ENCODE measurements around the gene ACSF3. TPM values are rescaled to one million over a fixed set of nuclear protein-coding genes. Genes with fewer than 3 reads are reported as not detected.

Gene ACSF3
- total RNA-seq, 4 donors from 2014 or later: 26.1 to 55.1 (median 32.5) TPM

DNA sequence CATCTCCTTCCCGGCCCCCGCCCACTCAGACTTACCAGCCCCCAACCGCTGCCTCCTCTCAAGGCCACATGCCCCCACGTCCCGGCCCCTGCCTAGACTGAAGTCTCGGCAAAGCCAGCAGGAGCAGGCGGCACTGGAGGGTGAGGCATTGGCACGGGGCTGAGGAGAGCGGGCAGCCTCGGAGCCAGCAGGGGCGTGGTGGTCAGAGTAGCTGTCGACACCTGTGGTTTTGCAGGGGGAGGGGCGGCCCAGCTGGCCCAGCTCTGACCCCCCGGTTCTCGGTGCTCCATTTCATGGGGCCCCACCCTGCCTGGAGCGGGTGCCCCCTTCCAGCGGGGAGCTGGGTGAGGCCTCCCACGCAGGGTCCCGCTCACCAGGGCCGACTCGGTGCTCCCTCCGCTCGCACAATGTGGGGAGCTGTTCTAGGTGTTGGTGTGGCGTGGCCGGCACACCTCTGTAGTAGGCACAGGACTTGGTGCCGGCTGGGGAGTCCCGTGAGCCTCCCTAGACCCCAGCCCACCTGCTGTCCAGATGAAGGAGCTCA is 82.6 kb downstream of the ACSF3 start:
- TF ChIP-seq EP300 (IDR thresholded peaks at IDR 0.05): no peak
- TF ChIP-seq, protein P1, sequence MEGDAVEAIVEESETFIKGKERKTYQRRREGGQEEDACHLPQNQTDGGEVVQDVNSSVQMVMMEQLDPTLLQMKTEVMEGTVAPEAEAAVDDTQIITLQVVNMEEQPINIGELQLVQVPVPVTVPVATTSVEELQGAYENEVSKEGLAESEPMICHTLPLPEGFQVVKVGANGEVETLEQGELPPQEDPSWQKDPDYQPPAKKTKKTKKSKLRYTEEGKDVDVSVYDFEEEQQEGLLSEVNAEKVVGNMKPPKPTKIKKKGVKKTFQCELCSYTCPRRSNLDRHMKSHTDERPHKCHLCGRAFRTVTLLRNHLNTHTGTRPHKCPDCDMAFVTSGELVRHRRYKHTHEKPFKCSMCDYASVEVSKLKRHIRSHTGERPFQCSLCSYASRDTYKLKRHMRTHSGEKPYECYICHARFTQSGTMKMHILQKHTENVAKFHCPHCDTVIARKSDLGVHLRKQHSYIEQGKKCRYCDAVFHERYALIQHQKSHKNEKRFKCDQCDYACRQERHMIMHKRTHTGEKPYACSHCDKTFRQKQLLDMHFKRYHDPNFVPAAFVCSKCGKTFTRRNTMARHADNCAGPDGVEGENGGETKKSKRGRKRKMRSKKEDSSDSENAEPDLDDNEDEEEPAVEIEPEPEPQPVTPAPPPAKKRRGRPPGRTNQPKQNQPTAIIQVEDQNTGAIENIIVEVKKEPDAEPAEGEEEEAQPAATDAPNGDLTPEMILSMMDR (IDR thresholded peaks at IDR 0.05): no peak
- no peak for TF ChIP-seq POLR2AphosphoS5 (IDR thresholded peaks at IDR 0.05)
- Histone ChIP-seq H3K4me1 (peaks cover 12% of the 10 kb centered on the region), H3K9me3 (no peaks in the 10 kb centered on the region), H3K4me3 (no peak overlapping the region), H3K36me3 (no peaks in the 10 kb centered on the region), H3K27me3 (peaks cover 35% of the 10 kb centered on the region), H3K27ac (no peak overlapping the region)
- no peak for DNase-seq (ENCODE audit: low spot score in 2 of 2)
- WGBS: 81% methylated on average over 11 of the region's 27 CpGs

DNA sequence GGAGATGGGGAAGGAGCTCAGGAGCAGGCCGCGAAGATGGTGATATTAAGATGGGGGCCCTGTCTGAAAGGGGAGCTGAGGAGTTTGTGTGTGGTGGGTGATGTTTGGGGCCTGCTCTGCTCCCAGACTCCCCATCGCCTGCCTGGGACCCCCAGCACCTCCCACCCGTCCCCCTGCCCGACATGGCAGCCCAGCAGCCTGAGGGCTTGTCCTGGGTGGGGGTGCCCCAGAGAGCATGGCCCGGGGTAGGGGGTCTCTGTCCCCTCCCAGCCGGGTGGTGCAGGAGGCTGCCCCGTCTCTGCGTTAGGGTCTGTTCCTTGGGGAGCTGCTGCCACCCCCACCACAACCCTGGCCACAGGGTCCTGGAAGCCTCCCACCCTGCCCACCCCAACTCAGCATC is 83.1 kb downstream of the ACSF3 start:
- WGBS: 93% methylated on average over 8 of the region's 9 CpGs
- TF ChIP-seq EP300 (IDR thresholded peaks at IDR 0.05): no peak
- TF ChIP-seq POLR2A (IDR thresholded peaks at IDR 0.05): no peak
- TF ChIP-seq, protein P1 (IDR thresholded peaks at IDR 0.05): no peak
- TF ChIP-seq POLR2AphosphoS5 (IDR thresholded peaks at IDR 0.05): no peak
- H3K4me1 ChIP-seq: peaks cover 7% of the 10 kb centered on the region
- H3K4me3 ChIP-seq: no peak overlapping the region
- no peak for DNase-seq (ENCODE audit: low spot score in 2 of 2)
- no peaks in the 10 kb centered on the region for H3K36me3 ChIP-seq
- peaks cover 35% of the 10 kb centered on the region for H3K27me3 ChIP-seq
- H3K9me3 ChIP-seq: no peaks in the 10 kb centered on the region
- H3K27ac ChIP-seq: no peak overlapping the region

DNA sequence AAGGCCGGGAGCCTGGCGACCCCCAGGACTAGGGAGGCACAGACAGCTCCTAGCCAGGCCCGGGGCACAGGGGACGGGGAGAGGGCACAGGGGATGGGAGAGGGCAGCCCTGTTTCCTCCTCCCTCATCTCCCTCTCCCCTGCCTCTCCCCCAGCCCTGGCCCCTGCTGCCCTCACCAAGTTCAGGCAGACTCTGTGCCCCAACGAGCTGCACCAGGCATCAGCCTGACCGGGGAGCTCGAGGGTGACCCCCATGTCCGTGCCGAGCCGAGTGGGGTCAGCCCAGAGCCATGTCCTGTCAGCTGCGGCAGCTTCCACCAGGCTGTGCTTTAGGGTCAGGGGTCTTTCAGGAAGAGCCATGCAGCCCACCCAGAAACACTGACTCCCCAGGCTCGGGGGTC is 83.8 kb downstream of the ACSF3 start:
- Histone ChIP-seq H3K4me1 (peaks cover 4% of the 10 kb centered on the region), H3K36me3 (no peaks in the 10 kb centered on the region), H3K27ac (no peak overlapping the region), H3K27me3 (peaks cover 33% of the 10 kb centered on the region), H3K4me3 (no peak overlapping the region), H3K9me3 (no peaks in the 10 kb centered on the region)
- DNase-seq (ENCODE audit: low spot score in 2 of 2): no peak
- TF ChIP-seq EP300 (IDR thresholded peaks at IDR 0.05): no peak
- no peak for TF ChIP-seq POLR2A (IDR thresholded peaks at IDR 0.05)
- TF ChIP-seq POLR2AphosphoS5 (IDR thresholded peaks at IDR 0.05): no peak
- TF ChIP-seq, protein P1 (IDR thresholded peaks at IDR 0.05): no peak
- WGBS: 76% methylated on average over 4 of the region's 12 CpGs

DNA sequence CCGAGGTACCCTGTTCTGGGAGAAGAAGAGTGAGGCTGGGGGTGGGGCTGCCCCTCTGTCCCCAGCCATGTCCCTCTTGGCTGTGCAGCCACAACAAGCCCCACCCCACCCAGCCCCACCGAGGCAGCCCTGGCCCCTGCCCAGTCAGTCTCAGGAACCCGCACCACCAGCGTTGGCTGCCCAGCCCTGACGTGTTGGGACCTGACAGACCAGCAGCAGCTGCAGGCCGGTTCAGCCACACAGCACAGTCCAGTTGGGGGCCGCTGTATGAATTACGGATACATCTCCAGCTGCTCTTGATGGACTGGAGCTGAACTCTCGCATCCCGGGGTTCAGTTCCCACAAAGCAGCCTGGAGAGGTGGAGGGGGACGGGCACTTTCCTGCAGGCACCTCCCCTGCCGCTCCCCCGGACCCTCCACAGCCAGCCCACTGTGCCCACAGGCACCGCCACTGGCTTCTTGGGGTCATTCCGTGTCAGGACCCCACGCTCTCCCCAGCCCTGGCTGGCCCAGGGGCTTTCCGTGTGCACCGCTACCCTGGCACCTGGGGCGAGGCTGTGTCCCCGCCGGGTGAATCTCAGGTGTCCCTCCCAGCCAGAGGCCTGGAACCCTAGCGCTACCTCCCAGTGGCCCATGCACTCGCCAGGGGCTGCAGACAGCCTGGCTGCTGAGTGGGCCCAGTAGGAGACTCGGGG is 84.9 kb downstream of the ACSF3 start:
- DNase-seq (ENCODE audit: low spot score in 2 of 2): no peak
- Histone ChIP-seq H3K27ac (no peak overlapping the region), H3K27me3 (peaks cover 36% of the 10 kb centered on the region), H3K36me3 (no peaks in the 10 kb centered on the region), H3K4me1 (peaks cover 4% of the 10 kb centered on the region), H3K9me3 (no peaks in the 10 kb centered on the region), H3K4me3 (no peak overlapping the region)
- TF ChIP-seq EP300 (IDR thresholded peaks at IDR 0.05) (no peak), POLR2AphosphoS5 (IDR thresholded peaks at IDR 0.05) (no peak), POLR2A (IDR thresholded peaks at IDR 0.05) (no peak)
- TF ChIP-seq, protein P1 (IDR thresholded peaks at IDR 0.05): no peak
- WGBS: 92% methylated on average over 6 of the region's 24 CpGs

DNA sequence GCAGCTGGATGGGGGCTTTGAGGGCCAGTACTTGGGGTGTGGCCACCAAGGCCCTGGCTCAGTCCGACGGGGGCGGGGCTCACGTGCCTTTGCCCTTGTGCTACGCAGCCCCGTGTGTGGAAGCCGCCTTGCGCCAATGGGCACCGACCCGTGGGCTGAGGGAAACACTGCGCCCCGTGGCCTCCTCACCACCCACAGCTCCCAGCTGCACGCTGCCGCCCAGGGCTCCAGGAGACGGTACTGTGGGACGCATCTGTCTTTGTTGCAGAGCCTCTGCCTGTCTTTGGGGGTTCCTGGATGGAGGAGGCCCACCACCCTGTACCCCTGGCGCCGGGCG is 85.5 kb downstream of the ACSF3 start:
- no peak overlapping the region for H3K4me3 ChIP-seq
- DNase-seq (ENCODE audit: low spot score in 2 of 2): no peak
- peaks cover 4% of the 10 kb centered on the region for H3K4me1 ChIP-seq
- TF ChIP-seq EP300 (IDR thresholded peaks at IDR 0.05): no peak
- TF ChIP-seq POLR2A (IDR thresholded peaks at IDR 0.05): no peak
- TF ChIP-seq POLR2AphosphoS5 (IDR thresholded peaks at IDR 0.05): no peak
- TF ChIP-seq, protein P1 (IDR thresholded peaks at IDR 0.05): no peak
- peaks cover 38% of the 10 kb centered on the region for H3K27me3 ChIP-seq
- no peaks in the 10 kb centered on the region for H3K36me3 ChIP-seq
- no peaks in the 10 kb centered on the region for H3K9me3 ChIP-seq
- no peak overlapping the region for H3K27ac ChIP-seq
- WGBS: 69% methylated on average over 18 of the region's 19 CpGs
